ENCODE measurements around the gene STPG2. TPM values are rescaled to one million over a fixed set of nuclear protein-coding genes. Genes with fewer than 3 reads are reported as not detected.

Gene STPG2
- total and polyA plus RNA-seq, 9 donors = 0.06 to 1.3 (median 0.53) TPM; not detected in 1

- TF ChIP-seq POLR2A (IDR thresholded peaks at IDR 0.05) (no peak), CTCF (IDR thresholded peaks at IDR 0.05) (no peak), EP300 (IDR thresholded peaks at IDR 0.05) (no peak)
- Histone ChIP-seq H3K27ac (no peak overlapping the region), H3K27me3 (no peaks in the 10 kb centered on the region), H3K36me3 (no peaks in the 10 kb centered on the region), H3K4me3 (no peak overlapping the region), H3K4me1 (ENCODE audit: insufficient read depth) (no peaks in the 10 kb centered on the region), H3K9me3 (no peaks in the 10 kb centered on the region)
- WGBS, 3 donors = 70 to 75% (median 71%) methylated on average over 3 of the region's 3 CpGs
- intact Hi-C loops (cut with DNase I) = no loop called here
- no peak for DNase-seq
These were observed 136.4 kb downstream of the STPG2 start for GRCh38 chr4:98006814-98007412.

GRCh38 chr4:98006060-98006459 lies 137.2 kb downstream of the STPG2 start:
- H3K9me3 ChIP-seq = no peaks in the 10 kb centered on the region
- WGBS, 3 donors = 71 to 87% (median 86%) methylated on average over 1 of the region's 1 CpG
- no peak overlapping the region for H3K4me3 ChIP-seq
- no peaks in the 10 kb centered on the region for H3K4me1 ChIP-seq (ENCODE audit: insufficient read depth)
- H3K27ac ChIP-seq = no peak overlapping the region
- TF ChIP-seq POLR2A (IDR thresholded peaks at IDR 0.05) (no peak), EP300 (IDR thresholded peaks at IDR 0.05) (no peak), CTCF (IDR thresholded peaks at IDR 0.05) (no peak)
- no peaks in the 10 kb centered on the region for H3K36me3 ChIP-seq
- DNase-seq = no peak
- intact Hi-C loops (cut with DNase I) = no loop called here
- no peaks in the 10 kb centered on the region for H3K27me3 ChIP-seq

GRCh38 chr4:98000940-98001339 lies 142.3 kb downstream of the STPG2 start:
- WGBS, 3 donors = 87 to 93% (median 89%) methylated on average over 2 of the region's 2 CpGs
- H3K27ac ChIP-seq = no peak overlapping the region
- H3K4me1 ChIP-seq (ENCODE audit: insufficient read depth) = no peaks in the 10 kb centered on the region
- DNase-seq = no peak
- no peak for TF ChIP-seq EP300 (IDR thresholded peaks at IDR 0.05)
- no peak for TF ChIP-seq POLR2A (IDR thresholded peaks at IDR 0.05)
- no peak for TF ChIP-seq CTCF (IDR thresholded peaks at IDR 0.05)
- H3K9me3 ChIP-seq = no peaks in the 10 kb centered on the region
- no peaks in the 10 kb centered on the region for H3K27me3 ChIP-seq
- intact Hi-C loops (cut with DNase I) = no loop called here
- H3K36me3 ChIP-seq = no peaks in the 10 kb centered on the region
- H3K4me3 ChIP-seq = no peak overlapping the region

GRCh38 chr4:97998203-97998602 lies 145.1 kb downstream of the STPG2 start:
- H3K27me3 ChIP-seq = no peaks in the 10 kb centered on the region
- H3K9me3 ChIP-seq = no peaks in the 10 kb centered on the region
- H3K4me1 ChIP-seq (ENCODE audit: insufficient read depth) = no peaks in the 10 kb centered on the region
- intact Hi-C loops (cut with DNase I) = no loop called here
- DNase-seq = no peak
- H3K4me3 ChIP-seq = no peak overlapping the region
- TF ChIP-seq CTCF (IDR thresholded peaks at IDR 0.05) = no peak
- no peak for TF ChIP-seq POLR2A (IDR thresholded peaks at IDR 0.05)
- TF ChIP-seq EP300 (IDR thresholded peaks at IDR 0.05) = no peak
- no peaks in the 10 kb centered on the region for H3K36me3 ChIP-seq
- 72 to 90% (median 86%) methylated on average over 2 of the region's 2 CpGs for WGBS, 3 donors
- no peak overlapping the region for H3K27ac ChIP-seq

Measured in ovary (tissue), 9 donors.